Tibial artery (tissue), 4 donors: ENCODE measurements around the gene TTC39B.

Source experiments
- DNase-seq, 2 donors: peaks; one replicate each; pipeline ENCODE4 v3.0.0-alpha.2; 2019
- H3K27ac ChIP-seq, 2 donors: fragments of 200-600 bp; sonication (generic) in 1 of 2; 1 replicate in 1 of 2; 2 replicates in 1 of 2; pipeline ENCODE4 v1.5.1; 2018 to 2019; ENCODE audit warnings: mild to moderate bottlenecking in 1 of 2
- H3K27me3 ChIP-seq, 2 donors: fragments of 200-600 bp; sonication (generic) in 1 of 2; one replicate each; pipeline versions ENCODE4 v1.5.1 to v1.6.0; 2016 to 2019
- H3K36me3 ChIP-seq, 3 donors: fragments of 200-600 bp; sonication (generic) in 2 of 3; one replicate each; pipeline ENCODE4 v1.5.1; 2016 to 2019; ENCODE audit warnings: mild to moderate bottlenecking in 2 of 3
- H3K4me1 ChIP-seq, 4 donors: fragments of 200-600 bp; sonication (generic) in 2 of 4; 1 replicate in 3 of 4; 2 replicates in 1 of 4; pipeline ENCODE4 v1.5.1; 2016 to 2019
- H3K4me3 ChIP-seq, 2 donors: fragments of 200-600 bp; sonication (generic) in 1 of 2; 1 replicate in 1 of 2; 2 replicates in 1 of 2; pipeline ENCODE4 v1.5.1; 2018 to 2019; ENCODE audit warnings: mild to moderate bottlenecking in 2 of 2
- H3K9me3 ChIP-seq, 3 donors: fragments of 200-600 bp; sonication (generic) in 1 of 3; one replicate each; pipeline ENCODE4 v1.5.1; 2016 to 2019
- CTCF ChIP-seq, 2 experiments: fragments of 200-600 bp in 1 of 2; fragments of 450-650 bp in 1 of 2; IDR thresholded peaks; one replicate each; pipeline ENCODE4 v1.5.1; 2017 to 2019; ENCODE audit warnings: antibody characterized with exemption in 2 of 2, mild to moderate bottlenecking in 1 of 2, moderate library complexity in 1 of 2
- intact Hi-C: fragments of 100-400 bp; cut with DNase I; formaldehyde crosslinking; loops from one replicate; pipeline ENCODE4 v1.15.0; 2023; ENCODE audit warnings: low total_unique reads

The TTC39B gene

GRCh38 chr9:15157381-15157780, 149.6 kb downstream of the TTC39B start:
- H3K36me3 ChIP-seq: no peaks in the 10 kb centered on the region
- peak; percentile 38 to 82 for DNase-seq
- peak overlapping the region; percentile 77 to 80 for H3K27ac ChIP-seq
- intact Hi-C loops: no loop called here
- no peaks in the 10 kb centered on the region for H3K27me3 ChIP-seq
- no peaks in the 10 kb centered on the region for H3K9me3 ChIP-seq
- H3K4me1 ChIP-seq: peaks cover 0 to 70% (median 52%) of the 10 kb centered on the region in 4 donors
- no peak overlapping the region for H3K4me3 ChIP-seq
- TF ChIP-seq CTCF (IDR thresholded peaks at IDR 0.05): no peak

- H3K27me3 ChIP-seq: no peaks in the 10 kb centered on the region
- DNase-seq: no peak
- H3K4me3 ChIP-seq: no peak overlapping the region
- peaks cover 0 to 81% (median 61%) of the 10 kb centered on the region in 4 donors for H3K4me1 ChIP-seq
- peak overlapping the region; percentile 77 to 80 for H3K27ac ChIP-seq
- TF ChIP-seq CTCF (IDR thresholded peaks at IDR 0.05): no peak
- intact Hi-C loops: no loop called here
- H3K36me3 ChIP-seq: no peaks in the 10 kb centered on the region
- no peaks in the 10 kb centered on the region for H3K9me3 ChIP-seq
These were observed 150.8 kb downstream of the TTC39B start for GRCh38 chr9:15156241-15156640.

GRCh38 chr9:15155826-15156225, 151.2 kb downstream of the TTC39B start:
- Histone ChIP-seq H3K27ac (peak overlapping the region; percentile 77 to 80), H3K36me3 (no peaks in the 10 kb centered on the region), H3K27me3 (no peaks in the 10 kb centered on the region), H3K4me3 (no peak overlapping the region), H3K9me3 (no peaks in the 10 kb centered on the region), H3K4me1 (peaks cover 0 to 84% (median 65%) of the 10 kb centered on the region in 4 donors)
- TF ChIP-seq CTCF (IDR thresholded peaks at IDR 0.05): no peak
- intact Hi-C loops: no loop called here
- DNase-seq: peak; percentile 74 to 81

- DNase-seq: no peak
- Histone ChIP-seq H3K27me3 (no peaks in the 10 kb centered on the region), H3K27ac (peak overlapping the region; percentile 77 to 80), H3K9me3 (no peaks in the 10 kb centered on the region), H3K4me3 (no peak overlapping the region), H3K36me3 (no peaks in the 10 kb centered on the region), H3K4me1 (peaks cover 0 to 88% (median 68%) of the 10 kb centered on the region in 4 donors)
- no peak for TF ChIP-seq CTCF (IDR thresholded peaks at IDR 0.05)
- intact Hi-C loops: no loop called here
These were observed 151.7 kb downstream of the TTC39B start for GRCh38 chr9:15155323-15155722.

- Histone ChIP-seq H3K4me3 (no peak overlapping the region), H3K27ac (peak overlapping the region; percentile 77 to 80), H3K36me3 (no peaks in the 10 kb centered on the region), H3K4me1 (peaks cover 0 to 91% (median 71%) of the 10 kb centered on the region in 4 donors), H3K27me3 (no peaks in the 10 kb centered on the region), H3K9me3 (no peaks in the 10 kb centered on the region)
- intact Hi-C loops: no loop called here
- no peak for TF ChIP-seq CTCF (IDR thresholded peaks at IDR 0.05)
- no peak for DNase-seq
These were observed 152.3 kb downstream of the TTC39B start for GRCh38 chr9:15154677-15155076.

GRCh38 chr9:15153961-15154360, 153.1 kb downstream of the TTC39B start:
- Histone ChIP-seq H3K4me3 (no peak overlapping the region), H3K27ac (peak overlapping the region; percentile 77 to 80), H3K27me3 (no peaks in the 10 kb centered on the region), H3K9me3 (no peaks in the 10 kb centered on the region), H3K4me1 (peaks cover 0 to 94% (median 74%) of the 10 kb centered on the region in 4 donors), H3K36me3 (no peaks in the 10 kb centered on the region)
- intact Hi-C loops: no loop called here
- no peak for DNase-seq
- TF ChIP-seq CTCF (IDR thresholded peaks at IDR 0.05): no peak
